NB4 (cell line): Measurements from ENCODE around the gene LTBP1.

Experiments
- MYC ChIP-seq: IDR thresholded peaks from 2 replicates; pipeline ENCODE4 v1.6.1; 2011; ENCODE audit warnings: low read depth, low read length
- POLR2A ChIP-seq: IDR thresholded peaks from 2 replicates; pipeline ENCODE4 v1.6.1; 2011; ENCODE audit warnings: mild to moderate bottlenecking; ENCODE audit not compliant: insufficient read length; ENCODE audit errors: extremely low read depth
- TF ChIP-seq, protein P1 (sequence below): IDR thresholded peaks from one replicate; pipeline ENCODE4 v1.5.1; 2012; ENCODE audit warnings: low read depth, low read length
- TF ChIP-seq, protein P2 (sequence below): IDR thresholded peaks from 2 replicates; pipeline ENCODE4 v1.6.1; 2011; ENCODE audit warnings: low read depth, low read length

- TF ChIP-seq, protein P1, sequence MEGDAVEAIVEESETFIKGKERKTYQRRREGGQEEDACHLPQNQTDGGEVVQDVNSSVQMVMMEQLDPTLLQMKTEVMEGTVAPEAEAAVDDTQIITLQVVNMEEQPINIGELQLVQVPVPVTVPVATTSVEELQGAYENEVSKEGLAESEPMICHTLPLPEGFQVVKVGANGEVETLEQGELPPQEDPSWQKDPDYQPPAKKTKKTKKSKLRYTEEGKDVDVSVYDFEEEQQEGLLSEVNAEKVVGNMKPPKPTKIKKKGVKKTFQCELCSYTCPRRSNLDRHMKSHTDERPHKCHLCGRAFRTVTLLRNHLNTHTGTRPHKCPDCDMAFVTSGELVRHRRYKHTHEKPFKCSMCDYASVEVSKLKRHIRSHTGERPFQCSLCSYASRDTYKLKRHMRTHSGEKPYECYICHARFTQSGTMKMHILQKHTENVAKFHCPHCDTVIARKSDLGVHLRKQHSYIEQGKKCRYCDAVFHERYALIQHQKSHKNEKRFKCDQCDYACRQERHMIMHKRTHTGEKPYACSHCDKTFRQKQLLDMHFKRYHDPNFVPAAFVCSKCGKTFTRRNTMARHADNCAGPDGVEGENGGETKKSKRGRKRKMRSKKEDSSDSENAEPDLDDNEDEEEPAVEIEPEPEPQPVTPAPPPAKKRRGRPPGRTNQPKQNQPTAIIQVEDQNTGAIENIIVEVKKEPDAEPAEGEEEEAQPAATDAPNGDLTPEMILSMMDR: no peak
- TF ChIP-seq, protein P2, sequence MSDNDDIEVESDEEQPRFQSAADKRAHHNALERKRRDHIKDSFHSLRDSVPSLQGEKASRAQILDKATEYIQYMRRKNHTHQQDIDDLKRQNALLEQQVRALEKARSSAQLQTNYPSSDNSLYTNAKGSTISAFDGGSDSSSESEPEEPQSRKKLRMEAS: no peak
- TF ChIP-seq POLR2A (no peak), MYC (no peak)
Measured at GRCh38 chr2:32969444-32970162, 22.9 kb downstream of the LTBP1 start.
